DND-41 (cell line): Measurements from ENCODE around the gene GALNT18.

Experiments used
- EZH2 ChIP-seq: IDR thresholded peaks from 3 replicates; pipeline ENCODE4 v1.6.1; 2012; ENCODE audit warnings: borderline replicate concordance, low read depth, mild to moderate bottlenecking, moderate library complexity, low read length, inconsistent platforms; ENCODE audit not compliant: severe bottlenecking
- TF ChIP-seq, protein P1 (sequence below): IDR thresholded peaks from 2 replicates; pipeline ENCODE4 v1.5.1; 2012; ENCODE audit warnings: borderline replicate concordance, low read length, moderate library complexity, mild to moderate bottlenecking; ENCODE audit not compliant: poor library complexity, severe bottlenecking; ENCODE audit errors: extremely low read depth

DNA sequence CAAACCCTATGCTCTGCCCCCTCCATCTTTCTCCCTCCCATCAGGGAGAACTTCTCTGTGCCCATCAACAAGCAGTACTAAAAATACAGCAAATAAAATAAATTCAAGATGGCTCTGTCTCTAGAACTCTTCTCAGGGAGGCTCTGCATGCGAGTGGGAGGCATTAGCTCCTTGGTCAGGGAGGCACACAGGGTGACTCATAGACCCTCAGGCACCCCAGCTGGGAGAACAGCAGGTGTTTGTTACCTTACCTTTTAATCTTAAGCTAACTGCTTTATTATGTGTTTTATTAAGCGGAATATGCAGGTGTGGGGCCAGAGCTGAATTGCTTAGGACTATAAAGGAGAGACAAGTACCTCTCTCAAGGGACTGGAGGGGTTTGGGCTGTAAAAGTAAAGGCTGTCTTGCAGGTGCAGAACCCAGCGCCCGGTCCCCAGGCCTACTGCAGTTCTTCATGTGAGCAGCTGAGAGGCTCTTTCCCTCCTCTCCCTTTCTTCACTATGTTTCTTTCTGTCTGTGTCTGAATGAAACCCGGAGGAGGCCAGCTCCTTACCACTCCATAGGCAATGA, 289.6 kb downstream of the GALNT18 start:
- TF ChIP-seq EZH2: no peak
- TF ChIP-seq, protein P1, sequence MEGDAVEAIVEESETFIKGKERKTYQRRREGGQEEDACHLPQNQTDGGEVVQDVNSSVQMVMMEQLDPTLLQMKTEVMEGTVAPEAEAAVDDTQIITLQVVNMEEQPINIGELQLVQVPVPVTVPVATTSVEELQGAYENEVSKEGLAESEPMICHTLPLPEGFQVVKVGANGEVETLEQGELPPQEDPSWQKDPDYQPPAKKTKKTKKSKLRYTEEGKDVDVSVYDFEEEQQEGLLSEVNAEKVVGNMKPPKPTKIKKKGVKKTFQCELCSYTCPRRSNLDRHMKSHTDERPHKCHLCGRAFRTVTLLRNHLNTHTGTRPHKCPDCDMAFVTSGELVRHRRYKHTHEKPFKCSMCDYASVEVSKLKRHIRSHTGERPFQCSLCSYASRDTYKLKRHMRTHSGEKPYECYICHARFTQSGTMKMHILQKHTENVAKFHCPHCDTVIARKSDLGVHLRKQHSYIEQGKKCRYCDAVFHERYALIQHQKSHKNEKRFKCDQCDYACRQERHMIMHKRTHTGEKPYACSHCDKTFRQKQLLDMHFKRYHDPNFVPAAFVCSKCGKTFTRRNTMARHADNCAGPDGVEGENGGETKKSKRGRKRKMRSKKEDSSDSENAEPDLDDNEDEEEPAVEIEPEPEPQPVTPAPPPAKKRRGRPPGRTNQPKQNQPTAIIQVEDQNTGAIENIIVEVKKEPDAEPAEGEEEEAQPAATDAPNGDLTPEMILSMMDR: no peak
